HG02588 (cell line): Measurements from ENCODE around the gene E4F1.
"Not testable (repeated sequence)": the region's sequence is repeated elsewhere in the genome, so short reads cannot be mapped to it uniquely, and the experiment has no call there.

Experiments used
- ATAC-seq: cut with Tn5 transposase; IDR thresholded peaks from one replicate; pipeline ENCODE4 v1.9.1; 2021; ENCODE audit warnings: mild to moderate bottlenecking, moderate library complexity; ENCODE audit not compliant: unreplicated experiment

E4F1 gene

DNA sequence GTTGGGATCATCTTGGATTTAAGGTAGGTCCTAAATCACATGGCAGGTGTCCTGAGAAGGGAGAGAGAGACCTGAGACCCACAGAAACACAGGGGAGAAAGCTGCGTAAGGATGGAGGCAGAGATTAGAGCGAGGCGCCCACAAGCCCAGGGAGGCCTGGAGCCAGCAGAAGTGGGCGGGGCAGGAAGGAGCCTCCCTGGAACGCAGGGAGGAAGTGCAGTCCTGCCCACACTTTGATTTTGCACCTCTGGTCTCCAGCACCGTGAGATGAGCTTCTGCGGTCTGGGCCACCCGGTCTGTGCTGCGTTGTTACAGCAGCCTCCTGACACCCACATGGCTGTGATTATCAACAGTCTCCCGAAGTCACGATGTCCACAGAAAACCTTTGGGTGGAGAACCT is 19.2 kb downstream of the E4F1 start:
- no peak for ATAC-seq

DNA sequence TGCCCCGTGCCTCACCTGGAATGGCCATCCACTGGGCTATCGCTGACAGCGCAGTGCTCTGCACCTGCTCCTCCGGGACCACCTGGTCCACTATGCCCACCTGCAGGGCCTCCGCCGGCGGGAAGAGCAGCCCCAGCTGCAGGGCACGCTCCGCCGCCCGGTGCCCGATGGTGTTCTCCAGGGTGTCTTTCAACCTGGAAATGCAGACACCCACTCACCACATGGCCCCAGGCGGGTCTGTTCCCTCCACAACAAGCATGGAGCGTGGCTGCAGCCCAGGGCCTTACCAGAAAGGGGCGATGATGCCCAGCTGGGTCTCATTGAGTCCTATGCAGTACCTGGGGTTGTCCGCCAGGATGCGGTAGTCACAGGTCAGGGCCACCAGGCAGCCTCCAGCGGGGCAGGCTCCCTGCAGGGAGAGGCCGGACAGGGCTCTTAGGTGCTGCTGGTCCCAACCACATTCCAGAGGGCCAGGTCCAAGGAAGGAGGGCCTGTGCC is 19.7 kb downstream of the E4F1 start:
- no peak for ATAC-seq

DNA sequence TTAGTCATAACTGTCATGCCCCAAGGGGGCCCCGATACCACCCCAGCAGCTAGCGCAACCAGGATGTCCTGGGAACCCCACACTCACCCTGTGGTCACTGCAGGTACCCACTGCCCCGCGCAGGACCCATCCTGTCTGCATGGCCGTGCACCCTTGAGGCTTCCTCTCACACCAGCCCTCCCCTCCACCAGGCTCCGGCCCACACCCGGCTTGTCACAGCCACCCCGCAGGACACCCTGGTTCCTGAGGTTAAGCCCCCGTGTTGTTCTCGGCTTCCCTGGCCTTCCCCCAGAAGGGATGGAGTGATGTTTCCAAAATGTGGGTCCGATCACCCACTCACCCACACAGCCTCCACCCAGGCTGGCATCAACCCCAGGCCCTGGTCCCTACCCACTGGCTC is 20.4 kb downstream of the E4F1 start:
- ATAC-seq: no peak

DNA sequence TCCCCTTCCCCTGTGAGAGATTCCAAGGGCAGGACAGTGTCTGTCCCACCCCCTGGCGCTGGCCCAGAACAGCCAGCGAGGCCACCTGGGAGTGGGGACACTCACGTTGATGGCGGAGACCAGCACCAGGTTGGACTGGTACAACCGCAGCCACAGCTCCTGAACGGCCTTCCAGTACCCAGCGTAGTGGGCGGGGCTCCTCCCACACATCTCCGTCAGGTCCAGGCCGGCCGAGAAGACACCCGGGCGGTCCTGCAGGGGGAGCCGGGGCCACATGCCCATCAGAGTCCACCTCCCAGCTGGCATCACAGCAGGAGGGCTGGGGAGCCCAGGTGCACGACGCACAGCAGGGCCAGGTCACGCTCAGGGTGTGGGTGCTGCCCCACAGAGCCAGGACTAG is 20.9 kb downstream of the E4F1 start:
- ATAC-seq: no peak

DNA sequence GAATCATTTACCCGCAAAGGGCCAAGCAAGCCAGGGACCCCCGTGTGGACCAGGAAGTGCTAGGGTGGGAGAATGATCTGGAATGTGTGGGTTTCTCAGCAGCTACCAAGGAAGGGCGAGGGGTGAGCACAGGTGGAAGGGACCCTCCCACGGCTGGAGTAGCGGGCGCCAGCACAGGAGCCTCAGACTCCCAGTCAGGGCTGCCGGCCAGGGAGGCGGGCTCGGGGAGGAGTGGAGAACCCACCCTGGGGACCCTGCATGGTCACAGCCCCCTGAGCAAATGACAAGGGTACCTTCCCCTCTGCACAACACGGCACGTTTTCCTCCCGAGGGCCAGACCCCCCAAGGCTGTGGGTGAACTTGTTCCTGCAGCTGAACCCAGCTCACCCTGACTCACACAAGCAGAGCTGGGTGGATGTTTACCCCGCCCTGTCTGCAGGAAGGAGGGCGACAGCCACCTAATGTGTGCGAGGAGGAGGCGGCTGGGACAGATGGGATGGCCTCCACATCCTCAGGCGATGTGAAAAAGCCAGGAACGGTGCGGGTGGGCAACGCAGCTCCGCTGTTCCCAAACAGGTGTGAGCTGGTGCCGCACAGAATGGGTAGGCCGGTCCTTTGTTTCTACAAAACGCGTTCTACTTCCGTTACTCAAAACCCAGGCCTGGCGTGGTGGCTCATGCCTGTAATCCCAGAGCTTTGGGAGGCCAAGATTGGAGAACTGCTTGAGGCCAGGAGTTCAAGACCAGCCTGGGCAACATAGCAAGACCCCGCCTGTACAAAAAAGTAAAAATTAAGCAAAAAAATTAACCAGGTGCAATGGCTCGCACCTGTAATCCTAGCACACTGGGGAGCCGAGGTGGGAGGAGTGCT is 21.8 kb downstream of the E4F1 start:
- ATAC-seq: no peak

DNA sequence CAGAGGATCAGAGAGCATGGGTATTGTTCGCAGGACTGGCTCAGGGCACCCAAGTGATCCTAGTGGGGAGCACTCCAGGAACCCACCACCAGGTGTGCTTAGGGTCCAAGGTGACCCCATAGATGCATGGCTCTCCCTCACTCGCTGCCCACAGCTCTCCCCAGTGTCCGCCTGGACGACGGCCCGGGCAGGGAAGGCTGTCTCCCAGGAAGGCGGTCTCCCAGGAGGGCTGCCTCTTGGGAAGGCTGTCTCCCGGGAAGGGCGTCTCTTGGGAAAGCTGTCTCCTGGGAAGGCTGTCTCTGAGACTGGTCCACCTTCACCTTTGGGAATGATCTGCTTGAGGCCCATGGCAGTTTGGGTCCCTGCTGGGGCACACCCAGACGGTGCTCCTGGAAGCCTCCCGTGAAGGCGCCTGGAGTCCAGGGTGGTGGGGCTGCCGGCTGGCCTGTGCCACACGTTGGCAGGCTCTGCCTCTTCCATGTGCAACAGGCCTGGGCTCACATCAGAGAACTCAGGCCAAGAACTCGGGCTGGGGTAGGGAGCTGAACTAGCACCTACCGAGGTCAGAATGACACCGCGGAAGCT is 23.0 kb downstream of the E4F1 start:
- ATAC-seq: no peak

DNA sequence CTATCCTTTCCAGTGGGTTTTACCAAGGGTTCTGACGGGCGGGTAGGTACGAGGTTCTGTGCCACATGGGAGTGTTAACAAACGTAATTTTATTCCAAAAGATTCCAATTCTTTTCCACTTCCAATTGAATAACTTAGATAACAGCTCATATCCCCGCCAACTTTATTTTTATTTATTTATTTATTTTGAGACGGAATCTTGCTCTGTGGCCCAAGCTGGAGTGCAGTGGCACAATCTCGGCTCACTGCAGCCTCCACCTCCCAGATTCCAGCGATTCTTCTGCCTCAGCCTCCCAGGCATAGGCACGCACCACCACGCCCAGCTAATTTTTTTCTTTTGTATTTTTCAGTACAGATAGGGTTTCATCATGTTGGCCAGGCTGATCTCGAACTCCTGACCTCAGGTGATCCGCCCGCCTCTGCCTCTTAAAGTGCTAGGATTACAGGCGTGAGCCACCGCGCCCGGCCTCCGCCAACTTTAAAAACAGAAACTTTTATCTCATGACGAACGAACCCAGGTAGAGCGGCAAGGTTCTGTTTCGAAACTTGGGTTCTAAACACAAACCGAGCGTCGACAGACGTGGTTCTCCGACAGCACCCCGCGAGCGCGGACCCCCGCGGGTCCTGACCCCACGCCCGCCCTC is 27.4 kb downstream of the E4F1 start:
- no peak for ATAC-seq

DNA sequence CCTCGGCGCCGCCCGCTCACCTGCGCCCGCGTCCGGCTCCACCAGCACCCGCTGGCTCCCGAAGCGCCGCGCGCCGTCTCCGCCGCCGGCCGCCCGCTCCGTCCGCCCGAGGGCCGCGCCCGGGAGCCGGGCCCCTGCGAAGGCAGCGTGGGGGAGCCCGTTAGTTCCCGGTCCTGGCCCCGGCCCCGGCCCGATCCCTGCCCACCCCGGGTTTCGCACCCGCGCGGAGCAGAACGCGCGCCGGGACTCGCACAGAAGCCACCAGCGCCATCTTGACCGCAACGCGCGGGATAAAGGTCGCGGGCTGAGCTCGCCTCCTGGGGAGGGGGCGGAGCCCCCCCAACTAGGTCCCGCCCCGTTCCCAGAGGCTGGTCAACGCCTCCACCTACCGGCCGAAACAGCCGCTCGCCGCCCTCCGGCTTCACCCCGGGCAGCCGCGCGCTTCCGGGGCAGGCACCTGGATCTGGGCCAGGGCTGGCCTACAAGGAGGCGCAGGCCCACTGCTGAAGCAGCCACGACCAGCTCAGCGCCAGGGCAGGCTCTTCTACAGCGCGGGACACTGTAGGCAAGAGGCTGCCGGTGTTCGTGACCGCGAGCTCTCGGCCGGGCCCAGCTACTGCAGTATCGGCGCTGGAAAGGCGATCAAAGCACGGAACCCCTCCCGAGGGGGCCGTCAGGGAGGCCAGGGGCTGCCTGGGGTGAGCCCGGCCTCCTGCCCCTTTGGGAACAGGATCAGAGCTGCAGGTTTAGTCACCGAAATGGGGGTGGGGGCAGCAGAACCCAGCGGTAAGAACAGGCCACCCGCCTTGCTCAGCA is 28.1 kb downstream of the E4F1 start, which contains the start of gene ECI1:
Gene ECI1, minus strand, starts transcription at position 292 of the 816 bp plus-strand sequence. Its CDS starts 21 bp downstream, at position 271.
- peak; percentile 87 for ATAC-seq

DNA sequence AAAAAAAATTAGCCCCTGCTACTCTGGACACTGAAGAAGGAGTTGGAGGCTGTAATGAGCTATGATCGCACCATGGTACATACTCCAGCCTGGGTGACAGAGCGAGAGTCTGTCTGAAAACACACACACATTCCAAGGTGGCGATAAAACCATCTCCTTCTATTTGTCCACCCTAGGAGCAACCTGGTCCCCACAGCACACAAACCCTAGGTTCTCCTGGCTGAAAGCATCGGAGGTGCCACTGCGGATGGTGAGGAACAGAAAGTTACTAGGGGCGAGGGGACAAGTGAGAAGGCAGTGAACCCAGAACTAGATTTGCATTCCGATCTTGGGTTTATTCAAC is 29.4 kb downstream of the E4F1 start:
- ATAC-seq: no peak

DNA sequence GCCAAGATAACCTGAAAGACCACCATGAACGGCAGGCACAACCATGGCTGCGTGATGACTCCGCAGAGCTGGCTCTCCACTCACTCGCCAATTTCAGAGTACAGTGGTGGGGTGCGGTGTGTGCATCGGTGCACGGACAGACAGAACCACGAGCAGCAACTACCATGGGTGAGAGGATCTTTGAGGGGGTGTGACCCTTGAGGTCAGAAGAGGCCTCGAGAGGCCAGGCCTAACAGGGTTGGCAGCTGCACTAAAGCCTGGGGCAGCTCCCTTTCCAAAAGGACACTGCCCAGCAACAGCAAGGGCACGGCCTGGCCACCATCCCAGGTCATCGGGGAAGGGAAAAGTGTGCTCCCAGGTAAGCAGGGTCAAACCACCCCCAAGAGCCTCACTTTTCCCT is 29.9 kb downstream of the E4F1 start:
- no peak for ATAC-seq

DNA sequence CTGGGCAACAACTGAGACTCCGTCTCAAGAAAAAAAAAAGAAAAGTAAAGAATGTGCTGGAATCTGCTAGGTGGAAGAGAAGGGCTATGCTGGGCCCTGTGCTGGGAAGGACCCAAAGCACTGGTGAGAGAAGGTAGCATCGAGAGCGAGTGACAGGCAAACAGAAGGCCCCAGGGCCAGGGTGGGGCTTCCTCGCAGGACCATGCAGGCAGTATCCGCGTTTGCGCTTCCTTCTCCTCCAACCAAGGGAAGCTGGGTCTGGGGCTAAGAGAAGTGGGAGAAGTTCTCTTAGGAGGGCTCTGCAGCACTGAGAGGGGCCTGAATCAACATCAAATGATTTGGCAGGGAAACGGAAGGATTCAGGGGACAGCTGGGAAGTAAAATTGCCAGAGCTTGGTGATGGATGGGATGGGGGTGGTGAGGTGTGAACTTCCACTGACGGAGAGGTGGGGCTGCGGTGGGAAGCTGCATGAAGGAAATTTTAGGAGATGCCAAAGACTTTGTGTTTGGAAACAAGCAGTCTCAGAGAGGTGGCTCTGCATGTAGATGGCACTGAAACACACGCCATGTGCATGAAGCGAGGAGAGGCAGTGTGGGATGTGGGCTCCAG is 33.2 kb downstream of the E4F1 start:
- no peak for ATAC-seq

DNA sequence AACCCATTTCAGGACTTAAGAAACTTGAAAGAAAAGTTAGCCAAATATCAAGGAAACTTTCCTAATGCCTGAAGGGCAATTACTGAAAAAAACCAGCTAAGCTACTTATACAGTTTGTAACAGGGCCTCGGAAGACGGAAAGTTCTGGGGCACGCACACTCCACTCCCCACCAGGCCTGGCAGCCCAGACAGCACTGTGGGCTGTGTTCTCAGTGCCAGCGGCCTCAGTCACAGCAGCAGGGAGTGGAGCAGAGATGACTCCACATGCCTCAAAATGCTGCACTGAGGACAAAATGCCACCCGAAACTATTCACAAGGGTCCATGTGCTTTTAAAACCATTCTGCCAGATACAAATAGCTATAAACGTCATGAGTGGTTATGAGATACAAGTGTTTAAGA is 34.3 kb downstream of the E4F1 start:
- no peak for ATAC-seq

DNA sequence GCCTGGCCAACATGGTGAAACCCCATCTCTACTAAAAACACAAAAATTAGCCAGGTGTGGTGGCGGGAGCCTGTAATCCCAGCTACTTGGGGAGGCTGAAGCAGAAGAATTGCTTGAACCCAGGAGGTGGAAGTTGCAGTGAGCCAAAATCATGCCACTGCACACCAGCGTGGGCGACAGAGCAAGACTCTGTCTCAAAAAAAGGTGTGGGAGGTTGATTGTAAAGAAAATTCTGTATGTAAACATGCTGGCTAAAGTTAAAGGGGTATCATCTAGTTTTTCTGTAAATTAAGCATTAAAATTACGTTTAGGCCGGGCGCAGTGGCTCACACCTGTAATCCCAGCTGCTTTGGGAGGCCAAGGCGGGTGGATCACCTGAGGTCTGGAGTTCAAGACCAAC is 35.1 kb downstream of the E4F1 start:
- not testable (repeated sequence) for ATAC-seq

DNA sequence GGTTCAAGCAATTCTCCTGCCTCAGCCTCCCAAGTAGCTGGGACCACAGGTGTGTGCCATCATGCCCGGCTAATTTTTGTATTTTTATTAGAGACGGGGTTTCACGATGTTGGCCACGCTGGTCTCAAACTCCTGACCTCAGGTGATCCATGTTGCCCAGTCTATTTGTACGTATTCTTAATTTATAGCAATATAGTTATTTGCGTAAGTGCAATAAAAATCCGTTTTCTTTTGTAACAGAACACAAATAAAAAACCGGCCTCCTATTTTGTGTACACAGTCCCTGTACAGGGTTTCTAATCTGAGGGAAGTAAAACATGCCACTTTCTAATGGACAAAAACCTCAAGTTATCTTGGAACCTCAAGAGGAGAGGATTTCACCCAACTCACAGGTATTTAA is 36.9 kb downstream of the E4F1 start:
- ATAC-seq: no peak

DNA sequence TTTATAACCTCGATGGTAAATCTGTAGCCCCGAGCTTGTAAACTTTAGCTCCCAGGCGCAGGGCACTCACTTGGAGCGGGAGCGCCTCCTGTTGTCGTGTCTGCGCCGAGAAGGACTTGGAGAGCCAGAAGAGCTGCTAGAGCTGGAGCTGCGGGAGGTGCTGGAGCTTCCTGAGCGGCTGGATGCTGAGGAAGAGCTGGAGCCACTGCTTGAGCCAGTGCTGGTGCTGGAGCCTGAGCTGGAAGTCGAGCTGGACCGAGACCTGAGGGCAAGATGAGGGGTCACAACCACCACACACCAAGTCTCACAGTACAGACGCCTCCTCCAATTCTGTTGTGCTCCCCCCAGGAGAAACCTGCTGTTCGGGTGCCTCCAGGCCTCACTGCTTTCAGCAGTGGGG is 39.6 kb downstream of the E4F1 start:
- not testable (repeated sequence) for ATAC-seq

DNA sequence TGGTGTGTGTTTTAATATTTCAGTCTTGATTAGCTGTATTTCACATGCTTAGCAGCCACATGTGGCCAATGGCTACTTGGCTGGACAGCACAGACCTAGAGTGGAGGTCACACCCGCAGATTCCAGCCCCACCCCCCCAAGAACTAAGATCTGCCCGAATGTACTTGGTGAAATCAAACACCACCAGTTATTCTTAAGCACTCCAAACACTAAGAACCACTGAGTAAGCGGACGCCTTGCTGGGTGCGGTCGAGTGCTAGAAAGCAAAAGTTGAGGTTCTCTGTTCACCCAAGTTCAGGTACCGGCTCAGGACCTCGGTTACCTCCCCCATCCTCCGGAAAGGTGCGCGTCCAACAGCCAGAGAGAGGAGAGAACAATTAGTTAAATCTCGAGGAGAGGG is 43.5 kb downstream of the E4F1 start:
- not testable (repeated sequence) for ATAC-seq

DNA sequence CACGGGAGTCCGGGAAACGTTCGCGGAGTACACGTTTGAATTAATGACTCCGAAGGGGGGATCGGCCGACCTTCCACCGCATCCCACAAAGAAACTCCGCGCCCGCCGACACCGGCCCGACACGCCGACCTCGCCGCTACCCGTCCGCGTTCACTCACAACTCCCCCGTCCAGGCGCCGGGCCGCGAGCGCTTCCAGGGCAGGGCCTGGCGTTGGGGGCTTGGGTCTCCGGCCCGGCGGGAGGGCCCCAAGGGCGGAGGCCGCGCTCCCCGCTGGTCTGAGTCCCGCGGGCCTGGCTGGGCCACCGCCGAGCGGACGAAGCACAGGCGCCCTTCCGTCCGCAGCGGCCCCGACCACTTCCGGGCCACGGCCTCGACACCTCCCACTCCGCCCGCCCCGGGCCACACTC is 44.1 kb downstream of the E4F1 start:
- ATAC-seq: peak; percentile 54

DNA sequence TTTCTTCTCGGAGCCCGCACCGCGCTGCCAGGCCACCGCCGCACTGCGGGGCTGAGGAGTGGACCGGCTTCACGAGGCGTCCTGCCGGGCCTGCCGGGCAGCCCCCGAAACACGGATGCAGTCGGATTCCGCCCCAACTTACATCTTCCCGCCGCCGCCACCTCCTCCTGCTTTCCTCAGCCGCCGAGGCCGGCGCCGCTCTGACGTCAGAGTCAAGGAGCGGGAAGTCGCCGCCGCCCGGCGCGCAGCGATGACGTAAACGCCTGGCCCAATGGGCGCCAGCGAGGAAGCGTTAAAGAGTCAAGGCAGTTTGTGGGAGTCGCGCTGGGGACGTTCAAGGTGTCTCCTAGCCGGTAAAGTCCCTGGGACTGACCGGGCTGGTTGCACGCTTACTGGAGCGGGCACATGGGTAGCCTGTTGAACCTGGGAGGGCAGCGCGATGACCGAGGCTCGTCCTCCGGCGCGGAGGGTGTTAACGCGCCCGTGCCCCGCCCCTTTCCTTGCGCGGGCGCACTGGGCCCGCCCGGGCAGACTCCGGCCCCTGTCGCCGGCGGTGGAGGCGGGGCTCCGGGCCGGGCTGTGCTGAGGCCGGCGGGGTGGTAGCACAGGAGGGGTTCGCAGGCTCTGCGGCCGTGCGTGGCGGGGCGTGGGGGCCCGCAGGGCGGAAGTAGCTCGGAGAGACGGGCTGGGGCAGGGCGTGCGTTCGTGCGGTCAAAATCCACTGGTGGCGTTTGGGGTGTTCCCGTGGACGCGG is 44.7 kb downstream of the E4F1 start, which contains the start of gene RNPS1:
Gene RNPS1, minus strand, starts transcription at position 214 of the 754 bp plus-strand sequence. CDS start 3,483 bp downstream, outside the sequence.
- peak; percentile 72 for ATAC-seq

DNA sequence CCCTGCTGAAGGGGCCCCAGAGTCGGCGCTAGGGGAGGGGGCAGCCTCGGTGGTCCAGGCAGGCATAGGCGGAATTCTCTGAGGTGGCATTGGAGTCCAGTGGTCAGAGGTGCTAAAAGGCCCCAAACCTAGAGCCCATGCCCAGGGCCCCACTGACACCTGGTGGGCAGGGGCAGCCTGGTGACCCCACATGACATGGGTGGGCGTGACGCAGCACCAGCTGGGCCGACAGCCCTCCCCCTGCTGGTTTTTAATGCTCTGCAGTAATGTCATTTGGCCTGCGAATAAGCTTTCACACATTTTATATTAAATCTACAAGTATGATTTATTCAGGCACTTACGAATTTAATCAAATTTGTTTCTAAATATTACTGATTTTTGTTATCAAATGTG is 46.7 kb downstream of the E4F1 start:
- no peak for ATAC-seq
